Peyer's patch (tissue), 4 donors: ENCODE measurements around the gene HNF1A.

Source experiments
- POLR2A ChIP-seq, 2 donors: fragments of 450-650 bp; IDR thresholded peaks; one replicate each; pipeline ENCODE4 v1.5.1; 2017; ENCODE audit warnings: antibody characterized with exemption in 2 of 2, mild to moderate bottlenecking in 2 of 2, moderate library complexity in 2 of 2
- TF ChIP-seq, protein P1 (sequence below), 6 experiments: fragments of 450-650 bp in 4 of 6; fragments of 200-600 bp in 2 of 6; sonication (generic) in 1 of 6; IDR thresholded peaks; one replicate each; pipeline ENCODE4 v1.5.1; 2017 to 2019; ENCODE audit warnings: antibody characterized with exemption in 6 of 6, mild to moderate bottlenecking in 3 of 6, moderate library complexity in 1 of 6

DNA sequence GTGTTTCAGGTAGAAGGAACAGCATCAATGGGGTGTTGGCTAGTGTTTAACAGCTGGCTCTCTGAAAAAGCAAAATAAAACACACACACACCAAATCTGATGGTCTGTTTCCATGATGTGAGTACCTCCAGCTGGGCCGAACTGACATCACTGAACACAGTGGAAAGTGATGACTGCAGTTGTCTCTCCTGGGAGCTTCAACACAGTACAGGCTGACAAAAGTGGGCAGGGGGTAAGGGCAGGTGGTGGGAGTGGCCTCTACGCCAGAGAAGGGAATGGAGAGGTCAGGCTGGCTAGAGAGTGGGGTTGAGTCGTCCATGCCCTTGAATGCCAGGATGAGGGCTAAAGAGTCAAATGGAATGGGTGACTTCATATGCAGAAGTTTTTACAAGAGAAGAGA lies 8.0 kb upstream of the HNF1A start:
- TF ChIP-seq, protein P1, sequence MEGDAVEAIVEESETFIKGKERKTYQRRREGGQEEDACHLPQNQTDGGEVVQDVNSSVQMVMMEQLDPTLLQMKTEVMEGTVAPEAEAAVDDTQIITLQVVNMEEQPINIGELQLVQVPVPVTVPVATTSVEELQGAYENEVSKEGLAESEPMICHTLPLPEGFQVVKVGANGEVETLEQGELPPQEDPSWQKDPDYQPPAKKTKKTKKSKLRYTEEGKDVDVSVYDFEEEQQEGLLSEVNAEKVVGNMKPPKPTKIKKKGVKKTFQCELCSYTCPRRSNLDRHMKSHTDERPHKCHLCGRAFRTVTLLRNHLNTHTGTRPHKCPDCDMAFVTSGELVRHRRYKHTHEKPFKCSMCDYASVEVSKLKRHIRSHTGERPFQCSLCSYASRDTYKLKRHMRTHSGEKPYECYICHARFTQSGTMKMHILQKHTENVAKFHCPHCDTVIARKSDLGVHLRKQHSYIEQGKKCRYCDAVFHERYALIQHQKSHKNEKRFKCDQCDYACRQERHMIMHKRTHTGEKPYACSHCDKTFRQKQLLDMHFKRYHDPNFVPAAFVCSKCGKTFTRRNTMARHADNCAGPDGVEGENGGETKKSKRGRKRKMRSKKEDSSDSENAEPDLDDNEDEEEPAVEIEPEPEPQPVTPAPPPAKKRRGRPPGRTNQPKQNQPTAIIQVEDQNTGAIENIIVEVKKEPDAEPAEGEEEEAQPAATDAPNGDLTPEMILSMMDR (IDR thresholded peaks at IDR 0.05) = no peak
- TF ChIP-seq POLR2A (IDR thresholded peaks at IDR 0.05) = no peak
